Ascending aorta (tissue), 2 donors: ENCODE measurements around the gene ENOX2. TPM values are rescaled to one million over a fixed set of nuclear protein-coding genes. Genes with fewer than 3 reads are reported as not detected.

ENCODE experiments used
- DNase-seq, 2 donors: peaks; one replicate each; pipeline ENCODE4 v3.0.0-alpha.2; 2019; ENCODE audit warnings: low spot score in 2 of 2
- H3K27ac ChIP-seq, 2 donors: fragments of 200-600 bp; sonication (generic); one replicate each; pipeline ENCODE4 v1.5.1; 2016 to 2017; ENCODE audit warnings: mild to moderate bottlenecking in 1 of 2
- H3K27me3 ChIP-seq: fragments of 200-600 bp; sonication (generic); one replicate; pipeline ENCODE4 v1.5.1; 2017
- H3K36me3 ChIP-seq, 2 donors: fragments of 200-600 bp; sonication (generic); one replicate each; pipeline ENCODE4 v1.5.1; 2016
- H3K4me1 ChIP-seq, 2 donors: fragments of 200-600 bp; sonication (generic); one replicate each; pipeline ENCODE4 v1.5.1; 2016 to 2017; ENCODE audit warnings: mild to moderate bottlenecking in 1 of 2
- H3K4me3 ChIP-seq, 2 donors: fragments of 200-600 bp; sonication (generic); one replicate each; pipeline ENCODE4 v1.5.1; 2016 to 2017; ENCODE audit warnings: mild to moderate bottlenecking in 1 of 2
- H3K9me3 ChIP-seq, 2 donors: fragments of 200-600 bp; sonication (generic); one replicate each; pipeline ENCODE4 v1.5.1; 2016
- CTCF ChIP-seq, 3 experiments: fragments of 200-600 bp in 2 of 3; fragments of 450-650 bp in 1 of 3; sonication (generic) in 2 of 3; IDR thresholded peaks; one replicate each; pipeline ENCODE4 v1.5.1; 2016 to 2019; ENCODE audit warnings: antibody characterized with exemption in 3 of 3, mild to moderate bottlenecking in 1 of 3, moderate library complexity in 1 of 3
- intact Hi-C: fragments of 100-400 bp; cut with DNase I; formaldehyde crosslinking; loops from one replicate; pipeline ENCODE4 v1.15.1; 2023
- total RNA-seq: library from RNA; depleted of rRNA; stranded (reverse); fragments of >200 nt; gene quantifications from one replicate; pipeline ENCODE4 v1.1.0, GENCODE V29; 2016

ENOX2 gene
- total RNA-seq, 1 donor from 2014 or later: 2.0 TPM

GRCh38 chrX:130631011-130631410 lies 272.0 kb downstream of the ENOX2 start:
- no peak overlapping the region for H3K27ac ChIP-seq
- intact Hi-C loops: no loop called here
- H3K4me1 ChIP-seq: no peaks in the 10 kb centered on the region
- H3K9me3 ChIP-seq: no peaks in the 10 kb centered on the region
- H3K4me3 ChIP-seq: no peak overlapping the region
- peaks cover 0 to 4% of the 10 kb centered on the region in 2 donors for H3K36me3 ChIP-seq
- no peak for TF ChIP-seq CTCF (IDR thresholded peaks at IDR 0.05)
- DNase-seq: no peak
- H3K27me3 ChIP-seq: no peaks in the 10 kb centered on the region

- no peak overlapping the region for H3K27ac ChIP-seq
- H3K4me1 ChIP-seq: no peaks in the 10 kb centered on the region
- DNase-seq: no peak
- intact Hi-C loops: no loop called here
- no peaks in the 10 kb centered on the region for H3K9me3 ChIP-seq
- no peak for TF ChIP-seq CTCF (IDR thresholded peaks at IDR 0.05)
- no peak overlapping the region for H3K4me3 ChIP-seq
- no peaks in the 10 kb centered on the region for H3K36me3 ChIP-seq
- no peaks in the 10 kb centered on the region for H3K27me3 ChIP-seq
Measured at GRCh38 chrX:130628516-130628915, 274.5 kb downstream of the ENOX2 start.

GRCh38 chrX:130626521-130626920 lies 276.5 kb downstream of the ENOX2 start:
- no peak overlapping the region for H3K27ac ChIP-seq
- DNase-seq: no peak
- no peaks in the 10 kb centered on the region for H3K27me3 ChIP-seq
- H3K4me1 ChIP-seq: no peaks in the 10 kb centered on the region
- no peak overlapping the region for H3K4me3 ChIP-seq
- no peak for TF ChIP-seq CTCF (IDR thresholded peaks at IDR 0.05)
- no peaks in the 10 kb centered on the region for H3K36me3 ChIP-seq
- H3K9me3 ChIP-seq: no peaks in the 10 kb centered on the region
- intact Hi-C loops: no loop called here

- Histone ChIP-seq H3K27ac (no peak overlapping the region), H3K36me3 (no peaks in the 10 kb centered on the region), H3K9me3 (no peaks in the 10 kb centered on the region), H3K27me3 (no peaks in the 10 kb centered on the region), H3K4me1 (no peaks in the 10 kb centered on the region), H3K4me3 (no peak overlapping the region)
- TF ChIP-seq CTCF (IDR thresholded peaks at IDR 0.05): no peak
- intact Hi-C loops: no loop called here
- no peak for DNase-seq
Measured at GRCh38 chrX:130625386-130625785, 277.6 kb downstream of the ENOX2 start.

GRCh38 chrX:130623518-130623917 lies 279.5 kb downstream of the ENOX2 start:
- Histone ChIP-seq H3K27me3 (no peaks in the 10 kb centered on the region), H3K9me3 (no peaks in the 10 kb centered on the region), H3K4me1 (no peaks in the 10 kb centered on the region), H3K4me3 (no peak overlapping the region), H3K27ac (no peak overlapping the region), H3K36me3 (no peaks in the 10 kb centered on the region)
- TF ChIP-seq CTCF (IDR thresholded peaks at IDR 0.05): no peak
- DNase-seq: no peak
- intact Hi-C loops: no loop called here

GRCh38 chrX:130615941-130616340 lies 287.1 kb downstream of the ENOX2 start:
- no peaks in the 10 kb centered on the region for H3K4me1 ChIP-seq
- no peak for DNase-seq
- no peak overlapping the region for H3K4me3 ChIP-seq
- intact Hi-C loops: no loop called here
- no peaks in the 10 kb centered on the region for H3K27me3 ChIP-seq
- TF ChIP-seq CTCF (IDR thresholded peaks at IDR 0.05): no peak
- no peak overlapping the region for H3K27ac ChIP-seq
- H3K9me3 ChIP-seq: no peaks in the 10 kb centered on the region
- H3K36me3 ChIP-seq: no peaks in the 10 kb centered on the region
